HepG2 (cell line): ENCODE measurements around the gene AKAP9. TPM values are rescaled to one million over a fixed set of nuclear protein-coding genes. Genes with fewer than 3 reads are reported as not detected.

Source experiments
- ARNT2 ChIP-seq: sonication (generic); formaldehyde crosslinking; IDR thresholded peaks from 2 replicates; pipeline ENCODE4 v1.8.0; 2022; ENCODE audit warnings: mild to moderate bottlenecking, low read depth, missing genetic modification reagents, moderate library complexity
- FOSL2 ChIP-seq: sonication (generic); formaldehyde crosslinking; IDR thresholded peaks from 2 replicates; pipeline ENCODE4 v1.4.0; 2020; ENCODE audit warnings: missing genetic modification reagents
- HMGA1 ChIP-seq: sonication (generic); formaldehyde crosslinking; conservative IDR thresholded peaks from 2 replicates; pipeline ENCODE4 v1.4.0; 2020; ENCODE audit warnings: missing genetic modification reagents
- MXD3 ChIP-seq: IDR thresholded peaks from 2 replicates; pipeline ENCODE4 v1.6.1; 2016; ENCODE audit warnings: mild to moderate bottlenecking, missing biosample characterization, missing genetic modification reagents
- NRL ChIP-seq: sonication (generic); formaldehyde crosslinking; IDR thresholded peaks from 2 replicates; pipeline ENCODE4 v1.5.0; 2020; ENCODE audit warnings: missing genetic modification reagents, mild to moderate bottlenecking, moderate library complexity, borderline replicate concordance
- PATZ1 ChIP-seq: sonication (generic); formaldehyde crosslinking; IDR thresholded peaks from 2 replicates; pipeline ENCODE4 v1.4.0; 2020; ENCODE audit warnings: missing genetic modification reagents
- TBX3 ChIP-seq: fragments of 450-650 bp; IDR thresholded peaks from 2 replicates; pipeline ENCODE4 v1.6.1; 2017; ENCODE audit warnings: antibody characterized with exemption, mild to moderate bottlenecking, inconsistent platforms, borderline replicate concordance
- TRAFD1 ChIP-seq: sonication (generic); formaldehyde crosslinking; IDR thresholded peaks from 2 replicates; pipeline ENCODE4 v1.5.1; 2020; ENCODE audit warnings: missing genetic modification reagents, mild to moderate bottlenecking, borderline replicate concordance
- ZBTB20 ChIP-seq: sonication (generic); formaldehyde crosslinking; IDR thresholded peaks from 2 replicates; pipeline ENCODE4 v1.8.1; 2023; ENCODE audit warnings: missing genetic modification reagents, low read depth, mild to moderate bottlenecking, borderline replicate concordance
- ZMYM4 ChIP-seq: sonication (generic); formaldehyde crosslinking; IDR thresholded peaks from 2 replicates; pipeline ENCODE4 v1.8.1; 2023; ENCODE audit warnings: mild to moderate bottlenecking, missing genetic modification reagents
- ZNF343 ChIP-seq: sonication (generic); formaldehyde crosslinking; IDR thresholded peaks from 2 replicates; pipeline ENCODE4 v1.4.0; 2020; ENCODE audit warnings: mild to moderate bottlenecking, missing genetic modification reagents
- ZNF574 ChIP-seq: sonication (generic); formaldehyde crosslinking; IDR thresholded peaks from 2 replicates; pipeline ENCODE4 v1.4.0; 2020; ENCODE audit warnings: missing genetic modification reagents
- ZNF646 ChIP-seq: sonication (generic); formaldehyde crosslinking; IDR thresholded peaks from 2 replicates; pipeline ENCODE4 v1.9.0; 2021; ENCODE audit warnings: mild to moderate bottlenecking, missing genetic modification reagents
- ZSCAN9 ChIP-seq: IDR thresholded peaks from 2 replicates; pipeline ENCODE4 v1.6.1; 2016; ENCODE audit warnings: borderline replicate concordance
- polyA plus RNA-seq, 8 experiments: library from polyadenylated mRNA; depleted of rRNA in 3 of 8; stranded (reverse) in 7 of 8; unstranded in 1 of 8; fragments of >200 nt; fragmentation: Illumina TruSeq in 4 of 8; extraction: Trizol in 4 of 8; gene quantifications; 2 replicates each; pipeline versions ENCODE4 v1.2.1 to v1.2.3, GENCODE V29; 2011 to 2016; ENCODE audit warnings: low read depth in 4 of 8, missing spikeins in 1 of 8, mixed read lengths in 1 of 8; ENCODE audit not compliant: insufficient read depth in 1 of 8
- total RNA-seq, 5 experiments: library from RNA; depleted of rRNA; stranded (reverse); fragments of >200 nt; fragmentation: Illumina TruSeq; extraction: Trizol; gene quantifications; 2 replicates each; pipeline ENCODE4 v1.2.3, GENCODE V29; 2016; ENCODE audit warnings: low read depth in 1 of 5

AKAP9 gene
- total and polyA plus RNA-seq, 2 of the 13 experiments (the other 11 are each of a cell fraction or from before 2014, with no cell fraction given) = 27.6 to 33.1 TPM

- TF ChIP-seq TRAFD1 (no peak), MXD3 (CRISPR knock-in tag) (peak; percentile 69), ZBTB20 (peak; percentile 82; the same call in 1 of the 2 replicates), ZSCAN9 (peak; percentile 23; the same call in 1 of the 2 replicates), PATZ1 (peak; percentile 84), ZNF343 (CRISPR knock-in tag) (peak; percentile 80; the same call in 1 of the 2 replicates), ZMYM4 (CRISPR knock-in tag) (peak; percentile 86; the same call in 1 of the 2 replicates), HMGA1 (no peak), ARNT2 (CRISPR knock-in tag) (peak; percentile 64), TBX3 (no peak), ZNF574 (CRISPR knock-in tag) (peak; percentile 97), NRL (no peak; the same call in none of the 2 replicates), ZNF646 (0 out of 2 replicates have a peak, but pooled peaks have one; percentile 41), FOSL2 (CRISPR knock-in tag) (0 out of 2 replicates have a peak, but pooled peaks have one; percentile 32)
Observed at GRCh38 chr7:91940572-91941341, at the start of gene AKAP9 (continued).
